GM12875 (cell line): ENCODE results near the gene TOP2B.

Experiments
- H3K4me3 ChIP-seq: one replicate; pipeline ENCODE4 v1.5.1; 2011; ENCODE audit warnings: low read depth, low read length, control low read depth
- CTCF ChIP-seq: IDR thresholded peaks from 2 replicates; pipeline ENCODE4 v1.5.1; 2011; ENCODE audit warnings: low read depth, mild to moderate bottlenecking, control low read depth, inconsistent platforms, low read length, moderate library complexity, borderline replicate concordance; ENCODE audit not compliant: insufficient read depth

Gene TOP2B, protein sequence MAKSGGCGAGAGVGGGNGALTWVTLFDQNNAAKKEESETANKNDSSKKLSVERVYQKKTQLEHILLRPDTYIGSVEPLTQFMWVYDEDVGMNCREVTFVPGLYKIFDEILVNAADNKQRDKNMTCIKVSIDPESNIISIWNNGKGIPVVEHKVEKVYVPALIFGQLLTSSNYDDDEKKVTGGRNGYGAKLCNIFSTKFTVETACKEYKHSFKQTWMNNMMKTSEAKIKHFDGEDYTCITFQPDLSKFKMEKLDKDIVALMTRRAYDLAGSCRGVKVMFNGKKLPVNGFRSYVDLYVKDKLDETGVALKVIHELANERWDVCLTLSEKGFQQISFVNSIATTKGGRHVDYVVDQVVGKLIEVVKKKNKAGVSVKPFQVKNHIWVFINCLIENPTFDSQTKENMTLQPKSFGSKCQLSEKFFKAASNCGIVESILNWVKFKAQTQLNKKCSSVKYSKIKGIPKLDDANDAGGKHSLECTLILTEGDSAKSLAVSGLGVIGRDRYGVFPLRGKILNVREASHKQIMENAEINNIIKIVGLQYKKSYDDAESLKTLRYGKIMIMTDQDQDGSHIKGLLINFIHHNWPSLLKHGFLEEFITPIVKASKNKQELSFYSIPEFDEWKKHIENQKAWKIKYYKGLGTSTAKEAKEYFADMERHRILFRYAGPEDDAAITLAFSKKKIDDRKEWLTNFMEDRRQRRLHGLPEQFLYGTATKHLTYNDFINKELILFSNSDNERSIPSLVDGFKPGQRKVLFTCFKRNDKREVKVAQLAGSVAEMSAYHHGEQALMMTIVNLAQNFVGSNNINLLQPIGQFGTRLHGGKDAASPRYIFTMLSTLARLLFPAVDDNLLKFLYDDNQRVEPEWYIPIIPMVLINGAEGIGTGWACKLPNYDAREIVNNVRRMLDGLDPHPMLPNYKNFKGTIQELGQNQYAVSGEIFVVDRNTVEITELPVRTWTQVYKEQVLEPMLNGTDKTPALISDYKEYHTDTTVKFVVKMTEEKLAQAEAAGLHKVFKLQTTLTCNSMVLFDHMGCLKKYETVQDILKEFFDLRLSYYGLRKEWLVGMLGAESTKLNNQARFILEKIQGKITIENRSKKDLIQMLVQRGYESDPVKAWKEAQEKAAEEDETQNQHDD (N-terminal part only)

DNA sequence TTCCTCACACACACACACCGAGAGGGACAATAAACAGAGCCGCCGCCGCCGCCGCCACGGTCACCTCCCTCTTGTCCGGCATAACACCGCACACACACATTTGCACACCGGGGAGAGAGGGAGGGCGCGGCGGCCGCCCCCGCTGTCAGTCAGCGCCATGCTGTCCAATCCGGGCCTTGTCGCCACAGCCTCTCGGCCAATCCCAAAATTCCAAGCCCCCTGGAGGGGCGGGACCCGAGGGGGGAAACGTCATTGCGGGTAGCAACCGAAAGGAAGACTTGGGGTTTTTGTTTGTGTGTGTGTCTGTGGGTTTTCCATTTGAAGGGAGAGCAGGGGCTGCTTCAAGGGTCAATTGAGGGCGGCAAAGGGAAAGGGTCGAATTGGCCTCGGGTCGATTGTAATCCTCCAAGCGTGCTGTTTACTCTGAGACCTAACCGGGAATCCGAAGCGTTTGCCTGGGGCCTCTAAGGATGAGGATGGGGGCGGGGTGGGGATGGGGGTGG is at the start of gene TOP2B:
Gene TOP2B (minus strand): TSS at position 96 of the 503 bp plus-strand sequence. CDS start 610 bp downstream, outside the sequence.
- H3K4me3 ChIP-seq: peak within 1 kb of the TSS; percentile 87
- no peak for TF ChIP-seq CTCF

- H3K4me3 ChIP-seq: no peak overlapping the region
- no peak for TF ChIP-seq CTCF
Observed at GRCh38 chr3:25713341-25713985, 48.8 kb upstream of the TOP2B start.

DNA sequence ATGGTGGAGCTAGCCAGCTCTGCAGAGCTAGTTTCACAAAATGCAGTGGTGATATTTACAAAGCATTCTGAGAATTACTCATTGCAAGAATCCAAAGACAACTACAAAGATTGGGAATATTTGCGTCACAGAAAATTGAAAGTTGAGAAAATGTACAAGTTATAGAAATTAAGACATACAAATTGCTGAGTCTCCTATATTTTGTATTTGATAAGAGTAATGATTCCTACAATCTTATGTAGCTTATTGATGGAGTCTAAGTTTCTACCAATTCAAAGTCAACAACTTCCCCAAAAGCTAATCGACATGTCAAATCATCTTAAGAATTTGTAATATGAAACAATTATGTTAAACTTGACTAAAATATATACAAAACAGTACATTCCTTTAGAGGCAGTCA is 46.4 kb upstream of the TOP2B start:
- H3K4me3 ChIP-seq: no peak overlapping the region
- no peak for TF ChIP-seq CTCF

GRCh38 chr3:25708036-25708435 is 43.3 kb upstream of the TOP2B start:
- H3K4me3 ChIP-seq: no peak overlapping the region
- no peak for TF ChIP-seq CTCF

DNA sequence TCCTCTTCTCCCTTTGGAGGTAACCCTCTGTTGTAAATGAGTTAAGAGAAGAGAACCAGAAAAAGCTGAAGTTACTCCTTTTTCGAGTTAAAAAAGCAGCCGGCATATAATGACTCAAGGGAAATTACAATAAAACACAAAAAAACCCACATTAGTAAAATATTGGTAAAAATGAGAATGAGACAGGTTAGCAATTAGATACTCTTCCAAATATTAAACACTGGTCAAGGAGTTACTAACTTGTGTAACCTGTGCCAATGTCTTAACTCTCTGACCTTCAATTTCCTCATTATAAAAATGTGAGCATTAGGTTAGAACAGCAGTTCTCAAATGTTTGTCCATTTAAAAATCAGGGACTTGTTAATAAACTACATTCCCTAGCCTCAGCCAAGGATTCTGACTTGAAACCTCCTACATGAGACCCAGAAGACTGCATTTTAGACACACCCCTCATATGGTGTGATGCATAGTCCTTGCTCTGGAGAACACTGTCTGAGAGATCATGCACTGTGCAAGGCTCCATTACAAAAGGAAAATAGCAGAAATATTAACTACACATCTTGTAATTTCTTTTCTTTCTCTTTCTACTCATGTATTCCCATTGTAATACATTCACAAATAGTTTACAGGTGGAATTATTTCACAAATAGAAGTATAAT is 42.7 kb upstream of the TOP2B start:
- TF ChIP-seq CTCF: no peak
- H3K4me3 ChIP-seq: no peak overlapping the region

DNA sequence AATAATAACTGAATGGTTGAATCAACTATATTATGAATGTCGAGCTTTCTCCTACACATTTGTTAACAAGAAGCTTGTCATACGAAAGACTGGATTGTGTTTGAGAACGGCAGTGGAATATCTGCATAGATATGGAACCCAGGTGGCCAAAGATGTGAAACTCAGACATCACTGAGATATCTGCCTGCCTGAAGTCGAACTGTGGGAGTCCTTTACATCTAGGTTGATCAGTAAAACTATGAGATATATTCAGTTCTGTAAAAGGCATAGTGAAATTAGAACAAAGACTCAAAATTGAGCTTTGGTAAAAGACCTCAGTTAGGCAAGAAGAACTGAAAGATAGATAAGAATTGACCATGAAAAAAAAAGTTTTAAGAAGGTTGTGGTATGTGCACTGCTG is 41.5 kb upstream of the TOP2B start:
- no peak for TF ChIP-seq CTCF

More for the DNA sequence above, 41.5 kb upstream of the TOP2B start:
- H3K4me3 ChIP-seq: no peak overlapping the region
